Right lung (tissue), 5 donors: ENCODE measurements around the gene MRPL21. TPM values are rescaled to one million over a fixed set of nuclear protein-coding genes. Genes with fewer than 3 reads are reported as not detected.
A peak's percentile ranks its signal among the peaks of the same experiment; 100 is the strongest.
"Not testable (repeated sequence)": the region's sequence is repeated elsewhere in the genome, so short reads cannot be mapped to it uniquely, and the experiment has no call there.

ENCODE experiments used
- DNase-seq, 2 donors: peaks; one replicate each; pipeline ENCODE4 v3.0.0-alpha.2; 2013
- polyA plus RNA-seq, 5 donors: library from polyadenylated mRNA; unstranded; fragments of 120-200 nt; gene quantifications; one replicate each; pipeline versions ENCODE4 v1.2.1 to v1.2.3, GENCODE V29; 2013; ENCODE audit warnings: inconsistent platforms in 1 of 5, low replicate concordance in 1 of 5; ENCODE audit not compliant: insufficient read length in 5 of 5, insufficient read depth in 1 of 5

Gene MRPL21
- polyA plus RNA-seq, 5 donors: 55.9 to 70.8 (median 62.1) TPM

DNA sequence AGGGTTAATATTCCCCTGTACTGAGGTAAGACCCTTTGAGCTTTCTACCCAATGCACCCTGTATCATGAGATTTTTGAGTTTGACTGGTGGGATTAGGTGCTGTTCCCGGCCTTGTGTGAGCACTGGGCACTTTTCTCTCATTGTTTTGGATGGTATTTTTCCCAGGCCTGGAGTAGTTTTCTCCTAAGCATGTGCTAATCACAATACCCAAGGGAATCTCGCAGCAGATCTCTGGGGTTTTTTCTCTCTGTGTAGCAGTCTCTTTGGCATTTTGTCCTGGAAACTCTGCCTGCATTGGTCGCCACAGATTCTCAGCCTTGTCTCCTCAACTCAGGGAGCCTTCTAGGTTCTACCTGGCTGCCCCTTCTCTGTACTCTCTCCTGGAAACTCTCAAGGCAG is 20.0 kb upstream of the MRPL21 start:
- DNase-seq: no peak

- no peak for DNase-seq
Measured at GRCh38 chr11:68916439-68916838, 12.8 kb upstream of the MRPL21 start.

GRCh38 chr11:68914761-68915160 is 11.1 kb upstream of the MRPL21 start:
- DNase-seq: no peak

GRCh38 chr11:68913188-68913587 is 9.6 kb upstream of the MRPL21 start:
- DNase-seq: no peak

GRCh38 chr11:68912254-68912653 is 8.6 kb upstream of the MRPL21 start:
- DNase-seq: no peak

- no peak for DNase-seq
Measured at GRCh38 chr11:68911731-68912130, 8.1 kb upstream of the MRPL21 start.

- no peak for DNase-seq
Measured at GRCh38 chr11:68910965-68911364, 7.3 kb upstream of the MRPL21 start.

DNA sequence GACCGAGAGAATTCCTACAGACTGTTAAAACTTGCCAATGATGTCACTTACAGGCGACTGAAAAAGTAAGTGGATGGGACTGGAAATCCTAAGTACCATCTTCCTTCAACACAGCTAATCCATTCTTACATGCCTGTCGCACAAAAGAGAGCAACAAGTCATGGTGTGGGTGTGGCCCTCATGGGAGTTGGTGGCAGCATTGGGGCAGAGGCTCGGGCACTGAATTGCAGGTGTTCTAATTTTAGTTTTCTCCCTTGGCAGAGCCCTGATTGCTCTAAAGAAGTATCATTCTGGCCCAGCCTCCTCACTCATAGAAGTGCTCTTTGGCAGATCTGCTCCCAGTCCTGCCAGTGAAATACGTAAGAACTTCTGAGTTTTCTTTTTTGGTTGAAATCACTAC is 4.6 kb upstream of the MRPL21 start:
- no peak for DNase-seq

DNA sequence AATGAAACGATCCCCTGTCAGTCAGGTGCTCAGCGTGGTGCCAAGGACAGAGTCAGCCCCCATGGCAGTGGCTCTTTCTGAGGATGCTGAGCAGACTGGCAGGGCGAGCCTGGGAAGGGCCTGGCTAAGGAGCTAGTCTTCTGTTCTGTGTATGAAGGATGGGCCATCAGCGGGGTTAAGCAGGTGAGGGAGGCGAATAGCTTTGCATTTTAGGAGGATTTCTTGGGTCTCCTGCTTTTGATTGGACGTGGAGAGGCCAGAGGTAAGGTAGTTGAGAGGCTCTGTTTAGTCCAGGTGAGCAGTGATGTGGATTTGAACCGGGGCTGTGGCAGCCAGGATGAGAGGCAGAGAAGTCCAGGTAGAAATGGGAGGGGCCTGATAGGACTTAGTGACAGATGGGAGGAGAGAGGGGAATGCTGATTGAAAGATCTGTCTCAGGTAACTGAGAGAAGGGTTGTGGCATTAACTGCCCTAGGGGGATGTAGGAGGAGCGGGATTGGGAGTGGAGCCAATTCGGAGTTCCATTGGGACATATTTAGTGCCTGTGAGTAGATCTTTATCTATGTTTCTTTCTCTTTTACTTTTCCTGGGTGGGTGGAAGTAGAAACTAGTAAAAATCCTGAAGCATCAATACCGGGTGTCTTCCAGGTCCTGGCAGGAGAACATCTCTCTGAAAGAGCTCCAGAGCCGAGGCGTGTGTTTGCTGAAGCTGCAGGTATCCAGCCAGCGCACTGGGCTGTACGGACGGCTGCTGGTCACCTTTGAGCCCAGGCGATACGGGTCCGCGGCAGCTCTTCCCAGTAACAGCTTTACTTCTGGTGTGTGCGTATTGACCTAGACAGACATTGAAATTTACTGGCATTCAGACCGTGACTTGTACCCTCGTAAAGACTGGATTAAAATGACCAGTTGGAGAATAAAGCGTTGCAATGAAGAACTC is 2.1 kb upstream of the MRPL21 start:
- DNase-seq: no peak

- DNase-seq: peak in 1 of 2 donors; percentile 17
Measured at GRCh38 chr11:68904248-68904847, 716 bp upstream of the MRPL21 start.

DNA sequence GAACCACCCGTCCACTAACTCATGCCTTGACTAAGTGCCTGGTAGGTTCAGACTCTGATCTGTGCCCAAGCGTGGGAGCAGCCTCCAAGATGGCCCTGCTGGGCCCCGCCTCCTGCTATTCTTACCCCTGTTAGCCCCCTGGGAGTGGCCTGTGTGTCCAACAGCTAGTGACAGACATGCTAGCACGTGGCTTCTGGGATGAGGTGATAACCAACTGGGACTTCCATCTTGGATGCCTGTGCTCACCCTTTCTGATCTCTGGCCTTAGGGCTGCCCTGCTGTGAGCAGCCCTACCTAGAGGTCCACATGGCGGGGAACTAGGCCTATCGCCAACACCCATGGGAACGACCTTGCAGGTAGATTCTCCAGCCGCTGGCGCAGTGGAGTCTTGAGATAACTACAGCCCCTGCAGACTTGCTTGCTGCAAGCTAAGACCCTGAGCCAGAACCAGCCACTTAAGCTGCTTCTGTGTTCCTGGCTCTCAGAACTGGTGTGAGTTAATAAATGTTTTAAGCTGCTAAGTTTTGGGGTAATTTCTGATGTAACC is 2.7 kb downstream of the MRPL21 start:
- no peak for DNase-seq

DNA sequence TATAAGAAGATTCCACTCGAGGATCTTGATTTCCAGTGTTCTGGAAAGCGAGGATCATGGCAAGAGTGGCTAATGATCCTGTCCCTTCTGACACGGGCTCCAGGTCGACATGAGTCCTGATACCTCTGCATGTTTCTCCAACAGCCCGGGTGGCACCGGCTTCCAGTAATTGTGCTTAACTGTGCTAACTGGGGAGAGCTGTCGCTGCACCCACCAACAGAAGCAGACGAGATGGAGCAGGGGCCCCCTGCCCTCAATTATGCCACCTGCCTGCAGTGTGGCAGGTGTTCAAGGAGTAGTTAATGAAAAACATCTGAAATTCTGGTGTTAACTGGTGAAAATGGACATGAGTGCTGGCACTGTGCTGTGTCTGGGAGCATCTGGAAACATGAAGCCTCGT is 6.2 kb downstream of the MRPL21 start:
- DNase-seq: no peak

DNA sequence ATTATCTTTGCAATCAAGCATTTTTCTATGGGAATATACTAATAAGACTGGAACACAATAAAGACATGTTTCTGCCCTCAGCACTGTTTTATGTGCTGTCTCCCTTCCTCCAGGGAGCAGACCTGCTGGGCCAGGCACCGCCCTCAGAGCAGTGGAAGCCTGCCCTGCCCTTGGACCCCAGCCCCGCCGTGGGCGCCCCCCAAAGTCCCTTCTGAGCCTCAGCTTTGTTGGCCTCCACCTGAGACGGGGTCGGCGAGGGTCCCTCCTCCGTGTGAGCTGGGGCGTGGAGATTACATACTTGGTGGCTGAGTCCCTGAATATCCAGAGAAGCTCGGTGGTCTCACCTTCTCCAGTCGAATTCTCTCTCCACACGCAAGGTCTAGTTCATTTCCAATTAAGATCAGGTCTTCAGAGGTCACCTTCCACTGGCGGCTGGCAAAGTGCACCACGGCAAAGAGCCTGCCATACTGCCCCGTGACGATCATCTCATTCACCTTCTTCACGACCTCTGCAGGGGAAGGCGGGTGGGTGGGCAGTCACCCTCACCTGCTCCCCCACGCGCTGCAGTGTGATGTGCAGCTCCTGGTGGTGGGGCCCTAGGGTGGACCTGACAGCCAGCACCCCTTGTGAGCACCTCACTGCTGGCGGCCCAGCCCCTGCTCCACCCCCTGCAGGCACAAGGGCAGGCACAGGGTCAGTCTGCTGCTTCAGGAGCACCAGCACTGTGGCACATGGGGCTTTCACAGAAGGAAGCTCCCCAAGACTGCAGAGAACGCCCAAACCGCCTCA is 7.3 kb downstream of the MRPL21 start:
- DNase-seq: no peak

DNA sequence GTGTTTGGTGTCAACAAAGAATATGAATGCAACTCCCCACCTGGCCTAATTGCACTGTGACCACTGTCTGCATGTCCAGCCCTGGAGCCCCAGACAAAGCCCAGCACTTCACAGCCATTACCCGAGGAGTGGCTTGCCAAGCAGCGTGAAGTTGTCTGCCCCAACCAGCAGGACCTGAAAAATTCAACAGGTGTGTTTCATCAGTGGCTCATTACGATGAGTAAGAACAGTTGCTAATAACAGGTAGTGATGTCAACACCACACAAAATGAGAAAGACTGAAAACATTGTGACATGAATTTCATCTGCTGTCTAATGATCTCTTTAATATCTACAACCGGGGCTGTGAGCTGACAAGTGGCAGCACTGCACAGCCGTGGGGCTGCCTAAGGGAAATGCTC is 10.3 kb downstream of the MRPL21 start:
- no peak for DNase-seq

GRCh38 chr11:68892576-68892975 is 11.1 kb downstream of the MRPL21 start:
- no peak for DNase-seq

- DNase-seq: no peak
Measured at GRCh38 chr11:68891351-68891948, 12.2 kb downstream of the MRPL21 start.

GRCh38 chr11:68890490-68891231 is 13.0 kb downstream of the MRPL21 start:
- DNase-seq: peak; percentile 27 to 38

DNA sequence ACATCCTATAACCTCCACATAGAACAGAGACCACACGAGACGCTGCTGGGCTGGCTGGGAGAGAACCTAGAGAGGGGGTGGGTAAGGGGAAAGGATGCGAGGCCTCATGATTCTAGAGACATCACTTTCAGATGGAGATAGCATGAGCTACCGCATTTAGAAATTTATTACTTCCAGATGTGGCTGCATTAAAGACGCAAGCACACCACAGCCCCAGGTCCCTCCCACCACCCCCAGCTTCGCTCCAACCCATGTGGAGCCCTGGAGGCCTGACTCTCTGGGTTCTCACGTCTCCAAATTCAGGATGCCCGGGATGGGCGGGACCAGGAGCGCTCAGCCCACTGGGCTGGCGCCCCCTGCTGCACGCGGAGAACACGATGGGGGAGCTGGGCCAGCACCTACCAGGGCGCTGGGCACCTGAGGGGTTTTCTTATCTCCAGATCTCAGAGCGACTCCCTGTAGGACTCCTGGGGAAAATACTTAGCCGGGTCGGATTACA is 13.6 kb downstream of the MRPL21 start:
- peak; percentile 16 to 17 for DNase-seq

DNA sequence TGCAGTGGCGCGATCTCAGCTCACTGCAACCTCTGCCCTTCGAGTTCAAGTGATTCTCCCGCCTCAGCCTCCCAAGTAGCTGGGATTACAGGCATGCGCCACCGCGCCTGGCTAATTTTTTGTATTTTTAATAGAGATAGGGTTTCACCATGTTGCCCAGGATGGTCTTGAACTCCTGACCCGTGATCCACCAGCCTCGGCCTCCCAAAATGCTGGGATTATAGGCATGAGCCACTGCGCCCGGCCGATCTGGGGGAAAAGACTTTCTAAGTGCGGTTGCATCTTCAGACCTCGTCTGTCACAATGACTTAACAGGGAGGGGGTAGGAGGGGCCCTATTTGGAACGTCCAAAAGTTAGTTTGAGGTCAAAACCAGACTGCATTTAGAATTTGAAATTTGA is 18.8 kb downstream of the MRPL21 start:
- DNase-seq: not testable (repeated sequence)

DNA sequence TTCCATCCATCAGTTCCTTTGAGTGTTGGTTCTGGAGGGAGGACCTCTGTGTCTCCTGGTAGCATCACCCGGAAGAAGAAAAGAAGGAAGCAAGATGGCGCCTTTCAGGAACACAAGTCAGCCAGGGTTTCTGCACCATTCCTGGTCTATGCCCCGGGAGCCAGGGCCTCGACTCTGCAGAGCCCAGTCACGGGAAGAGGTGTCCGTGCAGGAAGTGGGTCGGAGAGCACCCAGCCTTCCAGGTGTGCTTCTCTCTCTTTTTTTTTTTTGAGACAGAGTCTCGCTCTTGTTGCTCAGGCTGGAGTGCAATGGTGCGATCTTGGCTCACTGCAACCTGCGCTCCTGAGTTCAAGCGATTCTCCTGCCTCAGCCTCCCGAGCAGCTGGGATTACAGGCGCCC is 21.2 kb downstream of the MRPL21 start:
- DNase-seq: no peak

- no peak for DNase-seq
Measured at GRCh38 chr11:68881320-68881719, 22.3 kb downstream of the MRPL21 start.
